HepG2 (cell line): Measurements from ENCODE around the gene KIF6. TPM values are rescaled to one million over a fixed set of nuclear protein-coding genes. Genes with fewer than 3 reads are reported as not detected.

Experiments used
- KDM3A ChIP-seq: IDR thresholded peaks from 2 replicates; pipeline ENCODE4 v1.6.1; 2018; ENCODE audit warnings: low read depth, missing compliant biosample characterization
- KDM5A ChIP-seq: fragments of 200-600 bp; sonication (generic); IDR thresholded peaks from 2 replicates; pipeline ENCODE4 v1.7.0; 2018; ENCODE audit warnings: antibody characterized with exemption, mild to moderate bottlenecking, low read length, borderline replicate concordance
- MIXL1 ChIP-seq: IDR thresholded peaks from 2 replicates; pipeline ENCODE4 v1.6.1; 2016
- NFIC ChIP-seq: IDR thresholded peaks from 2 replicates; pipeline ENCODE4 v1.6.1; 2012; ENCODE audit warnings: mild to moderate bottlenecking, low read length, inconsistent platforms
- NFKBIZ ChIP-seq: IDR thresholded peaks from 2 replicates; pipeline ENCODE4 v1.6.1; 2018; ENCODE audit warnings: missing genetic modification reagents, missing compliant biosample characterization
- PHF20 ChIP-seq: sonication (generic); formaldehyde crosslinking; IDR thresholded peaks from 2 replicates; pipeline ENCODE4 v1.5.0; 2020; ENCODE audit warnings: mild to moderate bottlenecking, missing genetic modification reagents
- PITX1 ChIP-seq: sonication (generic); formaldehyde crosslinking; IDR thresholded peaks from 2 replicates; pipeline ENCODE4 v1.5.1; 2020; ENCODE audit warnings: mild to moderate bottlenecking, missing genetic modification reagents
- PRDM10 ChIP-seq: sonication (generic); formaldehyde crosslinking; IDR thresholded peaks from 2 replicates; pipeline ENCODE4 v1.4.0; 2020; ENCODE audit warnings: low read depth, missing genetic modification reagents
- TCF12 ChIP-seq, 2 experiments: fragments of 450-650 bp in 1 of 2; sonication (generic) in 1 of 2; formaldehyde crosslinking in 1 of 2; IDR thresholded peaks; 2 replicates each; pipeline versions ENCODE4 v1.6.1 to v1.8.0; 2017 to 2022; ENCODE audit warnings: antibody characterized with exemption in 1 of 2, mild to moderate bottlenecking in 1 of 2, missing genetic modification reagents in 1 of 2, moderate library complexity in 1 of 2
- ZNF496 ChIP-seq: sonication (generic); formaldehyde crosslinking; IDR thresholded peaks from 2 replicates; pipeline ENCODE4 v1.8.1; 2023; ENCODE audit warnings: mild to moderate bottlenecking, moderate library complexity, missing genetic modification reagents; ENCODE audit not compliant: insufficient replicate concordance
- ZNF709 ChIP-seq: sonication (generic); formaldehyde crosslinking; IDR thresholded peaks from 2 replicates; pipeline ENCODE4 v1.5.0; 2020; ENCODE audit warnings: mild to moderate bottlenecking, missing genetic modification reagents
- ZSCAN30 ChIP-seq: sonication (generic); formaldehyde crosslinking; IDR thresholded peaks from 2 replicates; pipeline ENCODE4 v1.5.0; 2020; ENCODE audit warnings: mild to moderate bottlenecking, missing genetic modification reagents
- polyA plus RNA-seq, 8 experiments: library from polyadenylated mRNA; depleted of rRNA in 3 of 8; stranded (reverse) in 7 of 8; unstranded in 1 of 8; fragments of >200 nt; fragmentation: Illumina TruSeq in 4 of 8; extraction: Trizol in 4 of 8; gene quantifications; 2 replicates each; pipeline versions ENCODE4 v1.2.1 to v1.2.3, GENCODE V29; 2011 to 2016; ENCODE audit warnings: low read depth in 4 of 8, missing spikeins in 1 of 8, mixed read lengths in 1 of 8; ENCODE audit not compliant: insufficient read depth in 1 of 8
- total RNA-seq, 5 experiments: library from RNA; depleted of rRNA; stranded (reverse); fragments of >200 nt; fragmentation: Illumina TruSeq; extraction: Trizol; gene quantifications; 2 replicates each; pipeline ENCODE4 v1.2.3, GENCODE V29; 2016; ENCODE audit warnings: low read depth in 1 of 5
- TF ChIP-seq, protein P1 (sequence below): sonication (generic); formaldehyde crosslinking; IDR thresholded peaks from one replicate; pipeline ENCODE4 v1.5.1; 2020; ENCODE audit warnings: mild to moderate bottlenecking, missing genetic modification reagents; ENCODE audit errors: not compliant biosample characterization
- TF ChIP-seq, protein P2 (sequence below): IDR thresholded peaks from 2 replicates; pipeline ENCODE4 v1.6.1; 2016; ENCODE audit warnings: missing compliant biosample characterization, missing genetic modification reagents, borderline replicate concordance

The KIF6 gene
- total and polyA plus RNA-seq, 2 of the 13 experiments (the other 11 are each of a cell fraction or from before 2014, with no cell fraction given), result 0.04 to 0.27 TPM

DNA sequence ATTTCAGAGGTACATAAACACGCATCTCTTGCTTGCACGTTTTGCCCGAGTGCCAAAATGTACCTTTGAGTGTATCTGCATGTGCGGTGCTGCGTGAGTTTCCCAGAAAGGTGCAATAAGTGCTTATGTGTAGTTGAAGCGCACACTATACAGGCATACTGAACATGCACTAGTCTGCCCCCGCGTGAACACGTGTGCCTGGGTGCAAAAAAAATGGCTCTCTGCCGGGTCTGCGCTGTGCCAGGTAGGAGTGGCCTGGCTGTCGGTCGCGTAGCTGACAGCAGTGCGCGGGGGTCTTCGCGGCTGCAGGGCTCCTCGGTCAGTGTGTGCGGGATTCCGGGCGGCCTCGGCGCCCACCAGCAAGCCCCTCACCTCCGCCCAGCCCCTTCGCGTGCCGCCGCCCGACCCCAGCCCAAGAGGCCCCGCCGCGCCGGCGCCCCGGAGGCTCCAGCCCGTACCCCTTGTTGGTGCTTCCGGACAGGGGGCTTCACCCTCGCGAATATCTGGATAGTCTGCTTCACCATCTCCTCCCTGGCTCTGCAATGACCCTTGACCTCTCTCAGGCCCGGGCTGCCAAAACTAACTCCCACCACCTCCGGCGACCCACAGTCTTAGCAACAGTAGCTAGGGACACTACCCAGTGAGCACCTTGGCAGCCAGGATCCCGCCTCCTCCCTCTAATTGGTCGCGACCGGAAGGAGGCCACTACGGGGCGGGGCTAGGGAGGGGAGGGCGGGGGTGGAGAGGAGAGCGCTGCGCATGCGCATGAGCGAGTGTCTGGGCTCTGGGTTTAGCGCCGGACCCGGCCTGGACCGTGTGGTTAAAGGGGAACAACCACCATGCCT, at the start of gene KIF6 (continued):
- TF ChIP-seq, protein P1, sequence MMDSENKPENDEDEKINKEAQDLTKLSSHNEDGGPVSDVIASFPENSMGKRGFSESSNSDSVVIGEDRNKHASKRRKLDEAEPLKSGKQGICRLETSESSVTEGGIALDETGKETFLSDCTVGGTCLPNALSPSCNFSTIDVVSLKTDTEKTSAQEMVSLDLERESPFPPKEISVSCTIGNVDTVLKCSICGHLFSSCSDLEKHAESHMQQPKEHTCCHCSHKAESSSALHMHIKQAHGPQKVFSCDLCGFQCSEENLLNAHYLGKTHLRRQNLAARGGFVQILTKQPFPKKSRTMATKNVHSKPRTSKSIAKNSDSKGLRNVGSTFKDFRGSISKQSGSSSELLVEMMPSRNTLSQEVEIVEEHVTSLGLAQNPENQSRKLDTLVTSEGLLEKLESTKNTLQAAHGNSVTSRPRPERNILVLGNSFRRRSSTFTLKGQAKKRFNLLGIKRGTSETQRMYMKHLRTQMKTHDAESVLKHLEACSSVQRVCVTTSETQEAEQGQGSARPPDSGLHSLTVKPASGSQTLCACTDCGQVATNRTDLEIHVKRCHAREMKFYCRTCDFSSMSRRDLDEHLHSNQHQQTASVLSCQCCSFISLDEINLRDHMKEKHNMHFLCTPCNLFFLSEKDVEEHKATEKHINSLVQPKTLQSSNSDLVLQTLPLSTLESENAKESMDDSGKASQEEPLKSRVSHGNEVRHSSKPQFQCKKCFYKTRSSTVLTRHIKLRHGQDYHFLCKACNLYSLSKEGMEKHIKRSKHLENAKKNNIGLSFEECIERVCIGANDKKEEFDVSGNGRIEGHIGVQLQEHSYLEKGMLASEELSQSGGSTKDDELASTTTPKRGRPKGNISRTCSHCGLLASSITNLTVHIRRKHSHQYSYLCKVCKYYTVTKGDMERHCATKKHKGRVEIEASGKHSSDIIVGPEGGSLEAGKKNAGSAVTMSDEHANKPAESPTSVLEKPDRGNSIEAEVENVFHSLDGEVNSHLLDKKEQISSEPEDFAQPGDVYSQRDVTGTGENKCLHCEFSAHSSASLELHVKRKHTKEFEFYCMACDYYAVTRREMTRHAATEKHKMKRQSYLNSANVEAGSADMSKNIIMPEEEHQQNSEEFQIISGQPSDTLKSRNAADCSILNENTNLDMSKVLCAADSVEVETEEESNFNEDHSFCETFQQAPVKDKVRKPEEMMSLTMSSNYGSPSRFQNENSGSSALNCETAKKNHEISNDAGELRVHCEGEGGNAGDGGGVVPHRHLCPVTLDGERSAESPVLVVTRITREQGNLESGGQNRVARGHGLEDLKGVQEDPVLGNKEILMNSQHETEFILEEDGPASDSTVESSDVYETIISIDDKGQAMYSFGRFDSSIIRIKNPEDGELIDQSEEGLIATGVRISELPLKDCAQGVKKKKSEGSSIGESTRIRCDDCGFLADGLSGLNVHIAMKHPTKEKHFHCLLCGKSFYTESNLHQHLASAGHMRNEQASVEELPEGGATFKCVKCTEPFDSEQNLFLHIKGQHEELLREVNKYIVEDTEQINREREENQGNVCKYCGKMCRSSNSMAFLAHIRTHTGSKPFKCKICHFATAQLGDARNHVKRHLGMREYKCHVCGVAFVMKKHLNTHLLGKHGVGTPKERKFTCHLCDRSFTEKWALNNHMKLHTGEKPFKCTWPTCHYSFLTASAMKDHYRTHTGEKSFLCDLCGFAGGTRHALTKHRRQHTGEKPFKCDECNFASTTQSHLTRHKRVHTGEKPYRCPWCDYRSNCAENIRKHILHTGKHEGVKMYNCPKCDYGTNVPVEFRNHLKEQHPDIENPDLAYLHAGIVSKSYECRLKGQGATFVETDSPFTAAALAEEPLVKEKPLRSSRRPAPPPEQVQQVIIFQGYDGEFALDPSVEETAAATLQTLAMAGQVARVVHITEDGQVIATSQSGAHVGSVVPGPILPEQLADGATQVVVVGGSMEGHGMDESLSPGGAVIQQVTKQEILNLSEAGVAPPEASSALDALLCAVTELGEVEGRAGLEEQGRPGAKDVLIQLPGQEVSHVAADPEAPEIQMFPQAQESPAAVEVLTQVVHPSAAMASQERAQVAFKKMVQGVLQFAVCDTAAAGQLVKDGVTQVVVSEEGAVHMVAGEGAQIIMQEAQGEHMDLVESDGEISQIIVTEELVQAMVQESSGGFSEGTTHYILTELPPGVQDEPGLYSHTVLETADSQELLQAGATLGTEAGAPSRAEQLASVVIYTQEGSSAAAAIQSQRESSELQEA, result no peak
- TF ChIP-seq PITX1 (CRISPR knock-in tag) (no peak), NFKBIZ (CRISPR knock-in tag) (no peak), MIXL1 (CRISPR knock-in tag) (peak; percentile 32), PRDM10 (no peak), KDM5A (no peak), ZNF709 (CRISPR knock-in tag) (no peak), NFIC (no peak), KDM3A (0 out of 2 replicates have a peak, but pooled peaks have one; percentile 5), PHF20 (no peak), ZNF496 (CRISPR knock-in tag) (no peak), TCF12 (IDR thresholded peaks at IDR 0.05) (no peak), TCF12 (CRISPR knock-in tag; IDR thresholded peaks at IDR 0.05) (no peak), ZSCAN30 (CRISPR knock-in tag) (no peak)
- TF ChIP-seq, protein P2, sequence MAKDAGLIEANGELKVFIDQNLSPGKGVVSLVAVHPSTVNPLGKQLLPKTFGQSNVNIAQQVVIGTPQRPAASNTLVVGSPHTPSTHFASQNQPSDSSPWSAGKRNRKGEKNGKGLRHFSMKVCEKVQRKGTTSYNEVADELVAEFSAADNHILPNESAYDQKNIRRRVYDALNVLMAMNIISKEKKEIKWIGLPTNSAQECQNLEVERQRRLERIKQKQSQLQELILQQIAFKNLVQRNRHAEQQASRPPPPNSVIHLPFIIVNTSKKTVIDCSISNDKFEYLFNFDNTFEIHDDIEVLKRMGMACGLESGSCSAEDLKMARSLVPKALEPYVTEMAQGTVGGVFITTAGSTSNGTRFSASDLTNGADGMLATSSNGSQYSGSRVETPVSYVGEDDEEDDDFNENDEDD (CRISPR knock-in tag), result peak; percentile 30; the same call in 1 of the 2 replicates
